HCT116 (cell line): ENCODE measurements around the gene ZNF80. TPM values are rescaled to one million over a fixed set of nuclear protein-coding genes. Genes with fewer than 3 reads are reported as not detected.

Experiments
- ATAC-seq: fragments of 200-7000 bp; cut with Tn5 transposase; 2 replicates; pipeline ENCODE4 v1.9.1; 2020; ENCODE audit warnings: mild to moderate bottlenecking, moderate library complexity
- BruUV-seq: library from RNA; stranded (reverse); fragments of 400-500 nt; replicated peaks from 2 replicates; lab custom pipeline; 2021; lab: Mats Ljungman, UMichigan
- CTCF ChIA-PET: fragments of 300-600 bp; sonication (Branson Sonifier 250); formaldehyde crosslinking; loops from one replicate; lab custom pipeline; 2021; ENCODE audit warnings: antibody characterized with exemption; lab: Charles Lee
- POLR2A ChIA-PET: fragments of 300-600, 350-600 bp; sonication (Branson Sonifier 250); formaldehyde crosslinking; loops from one replicate; lab custom pipeline; 2021; ENCODE audit warnings: antibody characterized with exemption; lab: Charles Lee
- RAD21 ChIA-PET, 2 experiments: fragments of 300-600 bp; sonication (Branson Sonifier 250); formaldehyde crosslinking; loops; one replicate each; lab custom pipeline; 2023; ENCODE audit warnings: low total read pairs in 2 of 2; ENCODE audit not compliant: uncharacterized antibody in 2 of 2, unreplicated experiment in 2 of 2, low non-redundant PET in 1 of 2; lab: Charles Lee
- DNase-seq: peaks from one replicate; pipeline ENCODE4 v3.0.0-alpha.2; 2010; ENCODE audit warnings: low read depth, low spot score
- H2AFZ ChIP-seq: fragments of 200-600 bp; shearing (Covaris generic), sonication (generic); 2 replicates; pipeline ENCODE4 v1.6.1; 2017; ENCODE audit warnings: low read depth, mixed run types, mixed read lengths, antibody characterized with exemption, low read length; ENCODE audit not compliant: poor library complexity, severe bottlenecking
- H3K27ac ChIP-seq: 2 replicates; pipeline ENCODE4 v1.5.1; 2012; ENCODE audit warnings: low read depth, low read length
- H3K27me3 ChIP-seq: fragments of 200-600 bp; sonication (generic); 2 replicates; pipeline ENCODE4 v1.6.1; 2016; ENCODE audit warnings: mixed run types, low read length, mixed read lengths; ENCODE audit not compliant: insufficient read depth
- H3K36me3 ChIP-seq, 2 experiments: fragments of 200-500 bp in 1 of 2; fragments of 200-600 bp in 1 of 2; sonication (Bioruptor generic) in 1 of 2; sonication (generic) in 1 of 2; 2 replicates each; pipeline versions ENCODE4 v1.5.1 to v1.6.1; 2014 to 2016; ENCODE audit warnings: low read length in 2 of 2, inconsistent platforms in 1 of 2, mixed read lengths in 1 of 2, mixed run types in 1 of 2; ENCODE audit not compliant: insufficient read depth in 2 of 2, control insufficient read depth in 1 of 2
- H3K4me1 ChIP-seq, 2 experiments: fragments of 200-600 bp in 1 of 2; sonication (generic) in 1 of 2; 2 replicates each; pipeline versions ENCODE4 v1.5.1 to v1.6.1; 2012 to 2017; ENCODE audit warnings: low read length in 2 of 2, inconsistent platforms in 1 of 2, mild to moderate bottlenecking in 1 of 2, mixed read lengths in 1 of 2, mixed run types in 1 of 2, moderate library complexity in 1 of 2; ENCODE audit not compliant: insufficient read depth in 2 of 2, control insufficient read depth in 1 of 2
- H3K4me2 ChIP-seq: fragments of 200-600 bp; sonication (generic); 2 replicates; pipeline ENCODE4 v1.6.1; 2017; ENCODE audit warnings: mixed run types, low read length, mixed read lengths
- H3K4me3 ChIP-seq, 2 experiments: fragments of 200-600 bp in 1 of 2; sonication (generic) in 1 of 2; replicated peaks in 1 of 2; 2 replicates each; pipeline ENCODE4 v1.5.1; 2011 to 2016; ENCODE audit warnings: low read length in 2 of 2, control low read depth in 1 of 2, low read depth in 1 of 2, mild to moderate bottlenecking in 1 of 2, mixed read lengths in 1 of 2, mixed run types in 1 of 2
- H3K79me2 ChIP-seq: fragments of 200-600 bp; sonication (generic); 2 replicates; pipeline ENCODE4 v1.6.1; 2017; ENCODE audit warnings: mild to moderate bottlenecking, mixed run types, low read length, moderate library complexity, mixed read lengths; ENCODE audit not compliant: insufficient read depth
- H3K9ac ChIP-seq: fragments of 200-600 bp; sonication (generic); 2 replicates; pipeline ENCODE4 v1.6.1; 2016; ENCODE audit warnings: low read length, mixed read lengths
- H3K9me2 ChIP-seq: fragments of 200-600 bp; sonication (generic), shearing (Covaris generic); 2 replicates; pipeline ENCODE4 v1.6.1; 2017; ENCODE audit warnings: mixed run types, mild to moderate bottlenecking, moderate library complexity; ENCODE audit not compliant: insufficient read depth
- H3K9me3 ChIP-seq, 2 experiments: fragments of 200-500 bp in 1 of 2; fragments of 200-600 bp in 1 of 2; sonication (Bioruptor generic) in 1 of 2; sonication (generic) in 1 of 2; 2 replicates each; pipeline ENCODE4 v1.6.1; 2014 to 2017; ENCODE audit warnings: low read length in 2 of 2, mixed read lengths in 2 of 2, inconsistent platforms in 1 of 2, low read depth in 1 of 2, mild to moderate bottlenecking in 1 of 2, mixed run types in 1 of 2, moderate library complexity in 1 of 2; ENCODE audit not compliant: control insufficient read depth in 1 of 2, insufficient read depth in 1 of 2
- H4K20me1 ChIP-seq: fragments of 200-600 bp; sonication (generic), shearing (Covaris generic); 2 replicates; pipeline ENCODE4 v1.6.1; 2017; ENCODE audit warnings: mixed run types, mild to moderate bottlenecking, moderate library complexity; ENCODE audit not compliant: insufficient read depth
- CBX3 ChIP-seq: IDR thresholded peaks from 2 replicates; pipeline ENCODE4 v1.6.1; 2012; ENCODE audit warnings: low read depth
- CEBPB ChIP-seq: IDR thresholded peaks from 2 replicates; pipeline ENCODE4 v1.6.1; 2012; ENCODE audit warnings: low read depth
- EGR1 ChIP-seq: IDR thresholded peaks from 2 replicates; pipeline ENCODE4 v1.6.1; 2012; ENCODE audit warnings: low read depth
- ELF1 ChIP-seq: IDR thresholded peaks from 2 replicates; pipeline ENCODE4 v1.6.1; 2012; ENCODE audit warnings: low read depth, borderline replicate concordance
- EZH2 ChIP-seq: fragments of 200-600 bp; sonication (generic); IDR thresholded peaks from 2 replicates; pipeline ENCODE4 v1.6.1; 2017; ENCODE audit warnings: antibody characterized with exemption, mixed run types
- EZH2phosphoT487 ChIP-seq: fragments of 200-600 bp; IDR thresholded peaks from 2 replicates; pipeline ENCODE4 v1.6.1; 2018; ENCODE audit warnings: antibody characterized with exemption, borderline replicate concordance
- JUND ChIP-seq: IDR thresholded peaks from 2 replicates; pipeline ENCODE4 v1.6.1; 2012
- POLR2A ChIP-seq: IDR thresholded peaks from 2 replicates; pipeline ENCODE4 v1.7.0; 2011; ENCODE audit warnings: borderline replicate concordance; ENCODE audit not compliant: insufficient read depth, insufficient read length; ENCODE audit errors: extremely low read depth
- POLR2AphosphoS5 ChIP-seq: IDR thresholded peaks from 2 replicates; pipeline ENCODE4 v1.6.1; 2011; ENCODE audit warnings: mild to moderate bottlenecking, low read depth, low read length, moderate library complexity
- RAD21 ChIP-seq: IDR thresholded peaks from 2 replicates; pipeline ENCODE4 v1.6.1; 2012; ENCODE audit warnings: low read depth, mild to moderate bottlenecking
- SP1 ChIP-seq: IDR thresholded peaks from 2 replicates; pipeline ENCODE4 v1.6.1; 2012; ENCODE audit warnings: low read depth
- SRF ChIP-seq: IDR thresholded peaks from 2 replicates; pipeline ENCODE4 v1.6.1; 2012; ENCODE audit warnings: low read depth
- TCF7L2 ChIP-seq: IDR thresholded peaks from 2 replicates; pipeline ENCODE4 v1.7.0; 2011; ENCODE audit warnings: borderline replicate concordance, inconsistent platforms; ENCODE audit not compliant: insufficient read depth, insufficient read length; ENCODE audit errors: extremely low read depth
- YY1 ChIP-seq: IDR thresholded peaks from 2 replicates; pipeline ENCODE4 v1.6.1; 2011; ENCODE audit warnings: low read length, low read depth, moderate library complexity, mild to moderate bottlenecking; ENCODE audit not compliant: insufficient replicate concordance; ENCODE audit errors: extremely low read depth
- ZFX ChIP-seq: fragments of 450-650 bp; IDR thresholded peaks from 2 replicates; pipeline ENCODE4 v1.6.1; 2017
- ZNF274 ChIP-seq: fragments of 200-500 bp; sonication (Bioruptor generic); IDR thresholded peaks from 2 replicates; pipeline ENCODE4 v1.6.1; 2014; ENCODE audit warnings: mild to moderate bottlenecking, low read depth, low read length, inconsistent platforms
- intact Hi-C: fragments of 100-400 bp; cut with micrococcal nuclease; formaldehyde crosslinking; loops from 2 replicates; pipeline ENCODE4 v1.10.0; 2022
- total RNA-seq: library from RNA; stranded (reverse); gene quantifications from one replicate; pipeline ENCODE4 v1.2.1, GENCODE V29; 2021; ENCODE audit not compliant: unreplicated experiment
- TF ChIP-seq, protein P1 (sequence below): IDR thresholded peaks from 2 replicates; pipeline ENCODE4 v1.6.1; 2012
- TF ChIP-seq, protein P2 (sequence below): IDR thresholded peaks from 2 replicates; pipeline ENCODE4 v1.6.1; 2012; ENCODE audit warnings: low read depth
- TF ChIP-seq, protein P3 (sequence below), 3 experiments: fragments of 200-600 bp in 1 of 3; sonication (generic) in 1 of 3; IDR thresholded peaks in 2 of 3; conservative IDR thresholded peaks in 1 of 3; 2 replicates each; pipeline ENCODE4 v1.5.1; 2012 to 2017; ENCODE audit warnings: low read depth in 2 of 3, low read length in 2 of 3, antibody characterized with exemption in 1 of 3, borderline replicate concordance in 1 of 3, control low read depth in 1 of 3, mild to moderate bottlenecking in 1 of 3, mixed read lengths in 1 of 3, mixed run types in 1 of 3, moderate library complexity in 1 of 3; ENCODE audit not compliant: insufficient read depth in 1 of 3

ZNF80 gene
- total RNA-seq, 1 experiment from 2014 or later = 0.12 TPM

DNA sequence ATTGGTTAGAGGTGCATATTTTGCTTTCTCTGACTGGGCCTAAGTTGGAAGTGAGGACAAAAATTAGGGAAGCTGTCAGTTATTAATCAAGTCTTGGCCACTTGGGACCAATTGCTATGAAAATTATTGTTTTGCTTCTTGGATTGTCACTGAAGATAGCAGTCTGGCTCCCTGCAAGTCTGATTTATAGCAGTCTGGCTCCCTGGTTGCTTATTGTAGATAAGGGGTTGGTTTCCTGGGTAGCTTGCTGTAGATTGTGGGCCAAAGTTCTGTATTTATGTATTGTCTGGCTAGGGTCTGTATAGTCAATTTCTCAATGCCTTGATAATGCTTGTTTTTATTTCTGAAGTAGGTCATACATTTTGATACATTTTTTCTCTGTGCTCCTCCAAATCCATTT lies 45.2 kb downstream of the ZNF80 start:
- no peak for DNase-seq
- no peak overlapping the region for H3K4me3 ChIP-seq
- POLR2A ChIA-PET = no interaction called here
- CTCF ChIA-PET = no interaction called here
- BruUV-seq = no TSS peak
- no peak overlapping the region for H2AFZ ChIP-seq
- no peaks in the 10 kb centered on the region for H4K20me1 ChIP-seq
- ATAC-seq = no peak
- intact Hi-C loops = no loop called here
- no peaks in the 10 kb centered on the region for H3K36me3 ChIP-seq
- H3K27ac ChIP-seq = no peak overlapping the region
- H3K9me3 ChIP-seq = no peaks in the 10 kb centered on the region
- H3K9ac ChIP-seq = no peak overlapping the region
- H3K4me1 ChIP-seq = no peaks in the 10 kb centered on the region
- no peak overlapping the region for H3K4me2 ChIP-seq
- H3K27me3 ChIP-seq = no peaks in the 10 kb centered on the region
- H3K79me2 ChIP-seq = no peaks in the 10 kb centered on the region
- TF ChIP-seq RAD21 (no peak), ELF1 (no peak), SRF (no peak), YY1 (no peak), POLR2AphosphoS5 (no peak), EZH2phosphoT487 (no peak), SP1 (no peak), EGR1 (no peak), EZH2 (no peak), TCF7L2 (no peak), ZFX (no peak), ZNF274 (no peak), CBX3 (no peak), CEBPB (no peak), POLR2A (no peak), JUND (no peak)
- TF ChIP-seq, protein P1, sequence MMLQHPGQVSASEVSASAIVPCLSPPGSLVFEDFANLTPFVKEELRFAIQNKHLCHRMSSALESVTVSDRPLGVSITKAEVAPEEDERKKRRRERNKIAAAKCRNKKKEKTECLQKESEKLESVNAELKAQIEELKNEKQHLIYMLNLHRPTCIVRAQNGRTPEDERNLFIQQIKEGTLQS = no peak
- TF ChIP-seq, protein P2, sequence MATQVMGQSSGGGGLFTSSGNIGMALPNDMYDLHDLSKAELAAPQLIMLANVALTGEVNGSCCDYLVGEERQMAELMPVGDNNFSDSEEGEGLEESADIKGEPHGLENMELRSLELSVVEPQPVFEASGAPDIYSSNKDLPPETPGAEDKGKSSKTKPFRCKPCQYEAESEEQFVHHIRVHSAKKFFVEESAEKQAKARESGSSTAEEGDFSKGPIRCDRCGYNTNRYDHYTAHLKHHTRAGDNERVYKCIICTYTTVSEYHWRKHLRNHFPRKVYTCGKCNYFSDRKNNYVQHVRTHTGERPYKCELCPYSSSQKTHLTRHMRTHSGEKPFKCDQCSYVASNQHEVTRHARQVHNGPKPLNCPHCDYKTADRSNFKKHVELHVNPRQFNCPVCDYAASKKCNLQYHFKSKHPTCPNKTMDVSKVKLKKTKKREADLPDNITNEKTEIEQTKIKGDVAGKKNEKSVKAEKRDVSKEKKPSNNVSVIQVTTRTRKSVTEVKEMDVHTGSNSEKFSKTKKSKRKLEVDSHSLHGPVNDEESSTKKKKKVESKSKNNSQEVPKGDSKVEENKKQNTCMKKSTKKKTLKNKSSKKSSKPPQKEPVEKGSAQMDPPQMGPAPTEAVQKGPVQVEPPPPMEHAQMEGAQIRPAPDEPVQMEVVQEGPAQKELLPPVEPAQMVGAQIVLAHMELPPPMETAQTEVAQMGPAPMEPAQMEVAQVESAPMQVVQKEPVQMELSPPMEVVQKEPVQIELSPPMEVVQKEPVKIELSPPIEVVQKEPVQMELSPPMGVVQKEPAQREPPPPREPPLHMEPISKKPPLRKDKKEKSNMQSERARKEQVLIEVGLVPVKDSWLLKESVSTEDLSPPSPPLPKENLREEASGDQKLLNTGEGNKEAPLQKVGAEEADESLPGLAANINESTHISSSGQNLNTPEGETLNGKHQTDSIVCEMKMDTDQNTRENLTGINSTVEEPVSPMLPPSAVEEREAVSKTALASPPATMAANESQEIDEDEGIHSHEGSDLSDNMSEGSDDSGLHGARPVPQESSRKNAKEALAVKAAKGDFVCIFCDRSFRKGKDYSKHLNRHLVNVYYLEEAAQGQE = no peak
- TF ChIP-seq, protein P3, sequence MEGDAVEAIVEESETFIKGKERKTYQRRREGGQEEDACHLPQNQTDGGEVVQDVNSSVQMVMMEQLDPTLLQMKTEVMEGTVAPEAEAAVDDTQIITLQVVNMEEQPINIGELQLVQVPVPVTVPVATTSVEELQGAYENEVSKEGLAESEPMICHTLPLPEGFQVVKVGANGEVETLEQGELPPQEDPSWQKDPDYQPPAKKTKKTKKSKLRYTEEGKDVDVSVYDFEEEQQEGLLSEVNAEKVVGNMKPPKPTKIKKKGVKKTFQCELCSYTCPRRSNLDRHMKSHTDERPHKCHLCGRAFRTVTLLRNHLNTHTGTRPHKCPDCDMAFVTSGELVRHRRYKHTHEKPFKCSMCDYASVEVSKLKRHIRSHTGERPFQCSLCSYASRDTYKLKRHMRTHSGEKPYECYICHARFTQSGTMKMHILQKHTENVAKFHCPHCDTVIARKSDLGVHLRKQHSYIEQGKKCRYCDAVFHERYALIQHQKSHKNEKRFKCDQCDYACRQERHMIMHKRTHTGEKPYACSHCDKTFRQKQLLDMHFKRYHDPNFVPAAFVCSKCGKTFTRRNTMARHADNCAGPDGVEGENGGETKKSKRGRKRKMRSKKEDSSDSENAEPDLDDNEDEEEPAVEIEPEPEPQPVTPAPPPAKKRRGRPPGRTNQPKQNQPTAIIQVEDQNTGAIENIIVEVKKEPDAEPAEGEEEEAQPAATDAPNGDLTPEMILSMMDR (IDR thresholded peaks at IDR 0.05 in 2 of 3, conservative IDR thresholded peaks at IDR 0.05 in 1 of 3; ENCODE audit: borderline replicate concordance in 1 of 3, insufficient read depth in 1 of 3, low read depth in 2 of 3, low read length in 2 of 3) = no peak
- RAD21 ChIA-PET = no interaction called here
- H3K9me2 ChIP-seq = no peaks in the 10 kb centered on the region
